Measurements from ENCODE around the gene RGS17.
"Not testable (repeated sequence)": the region's sequence is repeated elsewhere in the genome, so short reads cannot be mapped to it uniquely, and the experiment has no call there.

RGS17 gene

GRCh38 chr6:153028286-153028685 lies 102.8 kb downstream of the RGS17 start:
- no peak for DNase-seq

DNA sequence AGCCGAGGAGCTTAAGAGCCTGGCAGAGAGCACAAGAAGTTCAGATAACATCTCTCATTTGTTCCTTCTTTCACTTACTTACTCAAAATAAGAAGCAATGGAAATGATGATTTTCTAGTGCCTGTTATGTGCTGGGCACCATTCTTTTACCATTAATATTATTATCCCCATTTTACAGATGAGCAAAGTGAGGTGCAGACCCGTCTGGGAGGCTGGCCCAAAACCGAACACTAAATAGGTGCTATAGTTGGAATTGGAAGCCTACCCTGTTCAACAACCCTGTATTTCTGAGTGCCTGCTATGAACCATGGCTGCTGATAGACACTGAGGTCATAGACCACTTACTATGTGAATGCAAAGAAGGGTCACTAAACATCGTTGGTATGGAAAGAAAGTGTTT lies 103.6 kb downstream of the RGS17 start:
- no peak for DNase-seq

- no peak for DNase-seq
These were observed 106.4 kb downstream of the RGS17 start for GRCh38 chr6:153024709-153025017.

DNA sequence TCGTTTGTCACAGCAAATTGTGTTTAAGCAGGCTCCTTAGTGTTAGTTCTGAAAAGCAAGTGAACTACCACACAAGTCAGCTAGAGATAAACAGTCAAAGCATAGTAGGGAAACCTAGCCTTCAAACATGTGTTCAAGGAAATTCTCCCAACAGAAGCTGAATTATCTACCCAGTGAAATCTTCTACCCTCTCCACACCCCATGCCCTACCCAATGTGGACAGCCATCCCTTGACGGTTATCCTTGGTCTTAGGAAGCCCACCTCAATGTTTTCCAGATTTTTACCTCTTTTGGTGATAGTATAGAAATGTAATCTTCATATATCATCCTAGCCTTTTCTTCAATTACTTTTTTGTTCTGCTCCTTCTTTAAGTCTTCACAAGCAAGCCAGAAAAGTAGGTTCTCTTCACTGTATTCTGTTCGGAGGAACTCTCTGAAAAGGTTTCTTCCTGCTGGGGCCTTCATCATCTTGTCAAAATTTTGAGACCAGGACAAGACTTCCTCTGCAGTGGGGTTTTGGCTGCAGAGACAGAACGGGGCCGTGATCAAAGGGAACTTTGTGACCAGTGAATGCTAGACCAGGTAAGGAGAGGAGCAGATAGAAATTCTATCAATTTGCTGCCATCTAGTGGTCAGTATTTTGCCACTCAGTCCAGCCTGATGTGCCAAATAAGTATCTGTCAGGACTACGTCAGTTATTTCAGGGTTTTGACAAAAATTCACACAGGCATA lies 106.9 kb downstream of the RGS17 start:
- DNase-seq, result peak; percentile 75

GRCh38 chr6:153018355-153018754 lies 112.7 kb downstream of the RGS17 start:
- DNase-seq, result no peak

DNA sequence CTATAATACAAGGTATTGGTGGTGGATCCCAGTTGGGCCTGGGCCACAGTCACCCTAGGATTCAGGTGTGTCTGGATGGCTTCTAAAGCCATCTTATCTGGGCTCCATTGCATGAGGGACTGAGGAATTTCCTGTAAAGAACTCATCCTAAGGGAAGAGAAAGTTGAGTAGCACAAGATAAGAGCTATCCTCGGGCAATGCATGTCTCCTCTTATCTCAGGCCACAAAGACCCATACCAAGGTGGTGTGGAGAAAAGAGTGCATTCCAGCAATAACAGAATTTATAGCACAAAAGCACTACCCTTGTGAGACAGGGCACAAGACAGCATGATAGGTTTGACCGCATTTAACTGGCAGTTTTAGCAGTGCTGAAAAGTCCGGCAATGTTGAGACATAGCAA lies 114.2 kb downstream of the RGS17 start:
- no peak for DNase-seq

DNA sequence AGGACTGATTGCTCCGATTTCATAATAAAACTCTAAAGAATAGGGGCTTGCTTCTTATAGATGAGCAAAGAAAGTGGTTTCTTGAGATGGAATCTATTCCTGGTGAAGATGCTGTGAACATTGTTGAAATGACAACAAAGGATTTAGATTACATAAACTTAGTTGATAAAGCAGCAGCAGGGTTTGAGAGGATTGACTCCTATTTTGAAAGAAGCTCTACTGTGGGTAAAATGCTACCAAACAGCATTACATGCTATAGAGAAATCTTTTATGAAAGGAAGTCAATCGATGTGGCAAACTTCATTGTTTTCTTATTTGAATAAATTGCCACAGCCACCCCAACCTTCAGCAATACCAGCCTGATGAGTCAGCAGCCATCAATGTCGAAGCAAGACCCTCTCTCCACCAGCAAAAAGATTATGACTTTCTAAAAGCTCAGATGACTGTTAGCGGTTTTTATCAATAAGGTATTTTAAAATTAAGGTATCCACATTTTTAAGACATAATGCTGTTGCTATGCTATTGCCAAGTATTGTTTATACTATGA lies 115.9 kb downstream of the RGS17 start:
- DNase-seq, result no peak

DNA sequence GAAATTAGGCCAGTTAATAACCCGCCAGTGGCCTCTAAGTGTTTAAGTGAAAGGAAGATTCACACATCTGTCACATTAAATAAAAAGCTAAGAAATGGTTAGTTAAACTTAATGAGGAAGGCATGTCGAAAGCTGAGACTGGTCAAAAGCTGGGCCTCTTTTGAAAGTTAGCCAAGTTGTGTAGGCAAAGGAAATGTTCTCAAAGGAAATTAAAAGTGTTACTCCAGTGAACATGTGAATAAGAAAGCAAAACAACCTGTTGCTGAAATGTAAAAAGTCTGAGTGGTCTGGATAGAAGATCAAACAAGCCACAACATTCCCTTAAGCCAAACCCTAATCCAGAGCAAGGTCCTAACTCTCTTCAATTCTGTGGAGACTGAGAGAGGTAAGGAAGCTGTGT lies 117.6 kb downstream of the RGS17 start:
- no peak for DNase-seq

GRCh38 chr6:153012856-153013255 lies 118.2 kb downstream of the RGS17 start:
- no peak for DNase-seq

DNA sequence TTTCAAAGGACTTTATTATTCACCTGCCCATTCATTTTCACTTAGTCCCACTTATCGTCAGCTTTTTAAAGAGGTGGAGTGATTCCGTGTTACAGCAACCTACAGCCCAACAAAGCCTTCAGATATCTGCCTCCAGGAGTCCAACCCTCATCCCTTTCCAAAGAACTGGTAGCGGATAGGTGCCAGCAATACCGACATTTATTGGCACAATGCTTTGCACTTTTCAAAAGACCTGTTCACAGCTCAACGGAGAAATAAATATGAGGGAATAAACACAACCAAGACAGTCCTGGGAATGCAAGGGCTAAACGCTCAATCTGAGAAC lies 127.8 kb downstream of the RGS17 start:
- DNase-seq, result peak; percentile 18

- DNase-seq, result peak; percentile 96
These were observed 128.3 kb downstream of the RGS17 start, which contains the start of gene MTRF1L for GRCh38 chr6:153002613-153003365. Gene MTRF1L (minus strand): TSS chr6:153002709. CDS start chr6:153002685, 24 bp downstream.

DNA sequence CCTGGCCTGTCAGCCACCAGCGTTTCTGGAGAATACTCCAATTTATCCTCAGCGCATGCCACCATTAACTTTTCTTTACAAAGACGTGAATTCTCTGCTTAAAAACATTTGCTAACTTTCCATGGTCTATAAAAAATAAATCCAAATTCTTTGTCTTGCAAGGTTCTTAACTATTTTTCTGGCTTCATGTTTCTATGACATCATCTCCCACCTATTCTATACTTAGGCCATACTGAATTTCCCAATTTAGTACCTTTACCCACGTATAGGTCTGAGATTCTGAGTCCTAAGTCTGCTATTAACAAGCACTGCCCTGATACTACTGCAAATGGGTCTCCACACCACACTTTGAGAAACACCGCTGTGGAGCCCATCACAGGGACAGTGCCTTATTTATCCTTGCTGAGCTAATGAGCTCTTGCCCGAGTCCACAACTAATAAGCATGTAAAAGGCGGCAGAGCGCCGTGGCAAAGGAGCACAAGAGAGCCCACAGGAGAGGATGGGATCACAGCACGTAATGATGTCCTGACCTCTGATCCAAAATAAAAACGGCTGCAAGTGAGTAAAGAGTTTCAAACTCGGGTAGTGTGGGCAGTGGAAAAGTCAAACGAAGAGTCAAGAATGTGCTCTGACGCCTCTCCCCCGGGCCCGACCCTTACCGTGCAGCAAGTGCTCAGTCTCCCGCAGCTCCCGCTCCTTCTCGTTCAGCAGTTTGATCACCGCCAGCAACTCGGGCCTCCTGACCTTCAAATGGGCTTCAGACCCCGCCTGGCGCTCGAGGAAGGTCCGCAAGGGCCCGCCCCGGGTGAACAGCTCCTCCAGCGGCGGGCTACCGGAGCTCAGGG lies 129.1 kb downstream of the RGS17 start:
- peak; percentile 9 for DNase-seq

DNA sequence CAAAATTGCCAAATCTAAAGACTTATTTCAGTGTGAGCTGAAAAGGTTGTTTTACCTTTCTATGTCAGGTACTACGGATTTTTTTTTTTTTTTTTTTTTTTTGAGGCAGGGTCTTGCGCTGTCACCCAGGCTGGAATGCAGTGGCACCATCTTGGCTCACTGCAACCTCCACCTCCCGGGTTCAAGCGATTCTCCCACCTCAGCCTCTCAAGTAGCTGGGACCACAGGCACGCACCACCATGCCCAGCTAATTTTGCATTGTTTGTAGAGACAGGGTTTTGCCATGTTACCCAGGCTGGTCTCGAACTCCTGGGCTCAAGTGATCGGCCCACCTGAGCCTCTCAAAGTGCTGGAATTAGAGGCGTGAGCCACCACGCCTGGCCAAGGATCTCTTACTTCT lies 130.3 kb downstream of the RGS17 start:
- DNase-seq, result not testable (repeated sequence)

DNA sequence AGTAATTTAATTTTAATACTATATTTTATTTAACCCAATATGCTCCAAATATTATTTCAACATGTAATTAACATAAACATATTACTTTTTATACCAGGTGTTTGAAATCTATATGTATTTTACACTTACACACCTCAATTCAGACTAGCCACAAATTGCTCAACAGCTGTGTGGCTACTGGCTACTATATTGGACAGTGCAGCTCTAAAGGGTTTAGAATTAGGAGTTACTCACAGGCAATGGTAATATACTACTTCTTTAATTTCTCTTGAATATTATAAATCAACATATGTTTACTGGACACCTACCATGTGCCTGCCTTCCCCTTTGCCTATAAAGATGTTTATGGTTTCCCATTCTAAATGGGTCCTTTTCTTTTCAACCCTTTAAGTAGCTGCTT lies 130.8 kb downstream of the RGS17 start:
- DNase-seq, result no peak

DNA sequence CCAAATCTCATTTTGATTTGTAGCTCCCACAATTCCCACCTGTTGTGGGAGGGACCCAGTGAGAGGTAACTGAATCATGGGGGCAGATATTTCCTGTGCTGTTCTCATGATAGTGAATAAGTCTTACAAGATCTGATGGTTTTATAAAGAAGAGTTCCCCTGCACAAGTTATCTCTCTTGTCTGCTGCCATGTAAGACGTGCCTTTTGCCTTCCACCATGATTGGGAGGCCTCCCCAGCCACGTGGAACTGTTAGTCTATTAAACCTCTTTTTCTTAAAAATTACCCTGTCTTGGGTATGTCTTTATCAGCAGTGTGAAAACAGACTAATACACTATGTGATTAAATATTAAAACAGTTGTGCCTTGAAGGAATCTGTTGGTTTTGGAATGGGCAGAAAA lies 131.5 kb downstream of the RGS17 start:
- DNase-seq, result not testable (repeated sequence)

DNA sequence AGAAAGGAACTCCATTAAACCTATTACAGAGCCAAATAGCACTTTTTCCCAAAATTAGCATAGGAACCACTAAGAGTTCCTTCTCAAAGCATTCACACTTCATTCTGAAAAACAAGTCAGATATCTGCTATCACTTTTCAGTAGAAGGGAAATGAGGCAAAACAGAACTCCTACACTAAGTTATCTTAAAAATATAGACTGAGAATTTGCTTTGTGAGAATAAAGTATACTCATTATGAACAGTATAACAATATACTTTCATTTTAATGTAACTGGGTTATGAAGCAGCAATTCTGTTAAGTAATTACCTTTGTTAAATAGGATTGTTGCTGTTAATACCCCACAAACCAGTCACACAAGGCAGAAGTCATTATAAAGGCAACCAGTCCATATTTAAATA lies 137.2 kb downstream of the RGS17 start:
- DNase-seq, result no peak

DNA sequence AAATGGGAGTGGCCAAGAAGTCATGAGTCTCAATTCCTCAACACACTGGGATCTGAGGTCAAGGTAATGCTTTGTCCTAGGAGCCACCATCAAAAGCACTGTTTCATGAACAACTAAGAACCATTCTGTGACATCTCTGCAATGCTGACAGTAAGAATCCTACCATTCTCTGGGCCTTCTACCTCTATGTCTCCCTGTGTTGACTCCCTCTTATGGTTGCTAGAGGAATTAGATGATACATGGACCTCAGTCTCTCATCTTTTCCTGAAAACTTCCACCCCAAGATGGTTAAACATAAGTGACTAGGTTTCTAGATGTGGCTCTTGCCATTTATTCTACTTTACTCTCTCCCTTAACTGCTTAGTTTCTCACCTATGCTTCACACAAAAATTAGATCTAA lies 137.7 kb downstream of the RGS17 start:
- no peak for DNase-seq

- DNase-seq, result no peak
These were observed 144.1 kb downstream of the RGS17 start for GRCh38 chr6:152986978-152987377.

- not testable (repeated sequence) for DNase-seq
These were observed 145.8 kb downstream of the RGS17 start for GRCh38 chr6:152985300-152985699.

DNA sequence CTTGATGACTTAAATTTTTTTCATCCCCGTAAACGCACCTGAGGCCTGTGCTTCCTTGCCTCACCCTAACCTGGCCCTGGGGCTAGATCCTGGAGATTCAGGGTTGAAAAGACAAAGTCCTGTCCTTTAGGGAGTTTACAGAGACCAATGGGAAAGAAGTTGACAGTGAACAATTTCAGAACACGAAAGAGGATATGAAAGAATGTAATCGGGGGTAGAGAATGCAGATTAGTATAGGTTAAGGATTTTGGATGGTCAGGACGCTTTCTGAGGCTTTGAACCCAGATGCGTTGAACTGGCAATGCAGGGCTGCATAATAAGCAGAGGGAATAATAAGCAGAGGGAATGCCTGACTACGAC lies 146.6 kb downstream of the RGS17 start:
- peak; percentile 24 for DNase-seq

- peak; percentile 87 for DNase-seq
These were observed 147.2 kb downstream of the RGS17 start for GRCh38 chr6:152983637-152984512.

DNA sequence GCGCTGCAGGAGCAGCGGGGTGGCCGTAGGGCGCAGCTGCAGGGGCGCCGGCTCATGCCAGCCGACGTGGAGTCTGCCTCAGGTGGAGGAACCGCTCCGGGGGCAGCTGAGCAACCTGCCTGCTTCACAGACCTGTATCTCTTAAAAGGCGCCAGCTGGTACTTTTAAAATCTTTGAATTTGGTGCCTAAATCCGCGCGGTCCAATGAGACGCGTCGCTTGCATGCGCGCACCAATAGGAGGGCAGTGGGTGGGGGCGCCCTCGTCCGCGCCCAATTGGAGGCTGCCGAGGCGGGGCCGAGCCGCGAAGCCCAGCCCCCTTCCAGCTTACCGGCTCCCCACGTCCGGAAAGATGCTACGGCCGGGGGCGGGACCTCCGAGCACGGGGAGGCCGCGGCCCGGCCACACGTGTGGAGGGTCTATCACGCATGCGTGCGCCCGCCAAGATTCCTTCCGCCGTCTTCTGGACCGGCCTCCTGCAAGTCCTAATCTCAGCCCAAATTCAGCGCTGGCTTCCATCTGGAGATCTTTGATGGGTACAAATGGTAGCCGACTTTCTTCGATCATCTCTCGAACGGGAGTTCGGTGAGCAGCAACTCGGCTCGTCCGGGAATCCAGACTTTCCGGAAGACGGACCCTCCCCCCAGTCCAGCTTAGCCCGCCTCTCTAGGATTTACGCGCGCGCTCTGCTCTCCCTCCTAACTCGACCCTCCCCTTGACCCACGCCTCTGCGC lies 148.0 kb downstream of the RGS17 start, which contains the start of gene FBXO5:
Gene FBXO5 (minus strand): TSS at position 138 of the 733 bp plus-strand sequence. CDS start 82 bp downstream, at position 56.
- peak; percentile 98 for DNase-seq

Data from activated CD4-positive, alpha-beta T cell treated with anti-CD3 and anti-CD28 coated beads, Interleukin-10, Interleukin-2, amounts not matched to agents 100 ng/mL and 50 ng/mL, durations not matched to agents 16 hours and 8 hours (primary cell).